ENCODE results near the gene PGLYRP3.

The PGLYRP3 gene

DNA sequence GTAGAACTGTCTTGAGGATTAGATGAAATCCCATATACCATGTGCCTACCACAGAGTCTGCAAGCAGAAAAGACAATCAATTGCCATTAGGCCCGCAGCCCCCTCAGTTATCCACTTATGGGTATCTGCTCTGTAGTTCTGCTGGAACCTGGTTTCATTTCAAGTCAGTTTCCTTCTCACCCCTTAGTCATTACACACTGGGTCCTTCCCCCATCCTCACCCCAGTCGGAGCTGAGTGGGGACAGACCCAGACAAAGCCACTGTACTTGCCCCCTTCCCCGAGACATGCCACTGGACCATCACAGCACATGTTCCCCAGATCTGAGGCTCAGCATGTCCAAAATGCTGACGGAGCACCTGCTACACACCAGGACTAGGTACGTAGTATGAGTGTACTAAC, 21.2 kb downstream of the PGLYRP3 start:
- H3K4me1 ChIP-seq (ENCODE audit: insufficient read depth, low read length): no peaks in the 10 kb centered on the region
- no peaks in the 10 kb centered on the region for H3K36me3 ChIP-seq (ENCODE audit: insufficient read depth, low read length)
- no peak overlapping the region for H2AFZ ChIP-seq (ENCODE audit: low read depth, low read length)
- no peak overlapping the region for H3K4me3 ChIP-seq (ENCODE audit: low read length)
- H3K9me3 ChIP-seq (ENCODE audit: low read length): no peaks in the 10 kb centered on the region
- H3K27me3 ChIP-seq (ENCODE audit: insufficient read depth, low read length): peaks cover 5% of the 10 kb centered on the region

DNA sequence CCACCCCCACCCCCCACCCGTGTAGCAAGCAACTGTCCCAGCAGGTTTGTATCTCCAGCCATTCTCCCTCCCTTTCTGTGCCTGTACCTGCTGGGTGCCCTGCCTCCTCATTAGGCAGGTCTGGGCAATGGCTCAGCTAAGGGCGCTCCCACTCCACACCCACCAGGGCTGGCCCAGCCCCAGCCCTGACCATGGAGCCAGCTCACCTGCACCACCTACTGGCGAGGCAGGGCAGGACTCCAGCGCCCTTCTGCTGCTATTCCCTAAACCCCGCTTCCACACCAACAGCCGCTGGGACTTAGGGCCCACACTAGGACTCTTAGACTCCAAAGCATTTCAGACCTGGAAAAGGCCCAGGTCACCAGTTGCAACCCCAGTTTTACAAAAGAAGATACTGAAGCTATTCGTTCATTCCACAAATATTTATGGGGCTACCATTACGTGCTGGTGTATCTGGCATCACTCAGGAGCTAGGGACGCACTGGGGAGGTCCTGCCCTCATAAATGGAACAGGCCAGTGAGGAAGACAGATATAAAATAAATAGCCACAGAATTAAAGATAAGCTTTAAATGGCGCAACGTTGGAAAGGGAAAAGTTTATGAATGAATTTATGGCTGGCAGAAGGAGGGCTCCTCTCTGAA, 24.0 kb downstream of the PGLYRP3 start:
- no peak overlapping the region for H2AFZ ChIP-seq (ENCODE audit: low read depth, low read length)

DNA sequence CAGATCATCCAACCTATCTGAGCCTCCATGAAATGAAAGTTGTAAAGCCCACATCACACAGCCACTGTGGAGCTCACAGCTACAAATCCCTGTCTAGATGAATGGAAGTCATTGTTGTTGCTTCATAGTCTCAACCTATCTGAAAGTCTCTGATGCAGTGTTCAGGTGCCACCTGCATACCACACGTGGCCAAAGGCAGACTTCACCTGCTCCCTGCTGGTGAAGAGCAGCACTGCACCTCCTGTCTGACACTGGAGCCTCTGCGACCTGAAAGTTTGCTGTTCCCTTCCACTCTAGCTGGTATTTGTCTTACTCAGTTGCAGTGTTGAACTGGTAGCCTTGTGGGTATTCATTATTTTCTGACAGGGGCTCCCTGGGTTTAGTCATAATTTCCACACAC, 34.9 kb downstream of the PGLYRP3 start:
- Histone ChIP-seq H3K36me3 (ENCODE audit: insufficient read depth, low read length) (no peaks in the 10 kb centered on the region), H3K4me1 (ENCODE audit: insufficient read depth, low read length) (no peaks in the 10 kb centered on the region), H3K9me3 (ENCODE audit: low read length) (no peaks in the 10 kb centered on the region), H3K27me3 (ENCODE audit: insufficient read depth, low read length) (peaks cover 2% of the 10 kb centered on the region), H2AFZ (ENCODE audit: low read depth, low read length) (no peak overlapping the region), H3K4me3 (ENCODE audit: low read length) (no peak overlapping the region)

More for the DNA sequence above, 24.0 kb downstream of the PGLYRP3 start:
- H3K36me3 ChIP-seq (ENCODE audit: insufficient read depth, low read length): no peaks in the 10 kb centered on the region
- H3K27me3 ChIP-seq (ENCODE audit: insufficient read depth, low read length): peaks cover under 1% of the 10 kb centered on the region
- no peaks in the 10 kb centered on the region for H3K9me3 ChIP-seq (ENCODE audit: low read length)
- H3K4me3 ChIP-seq (ENCODE audit: low read length): no peak overlapping the region
- H3K4me1 ChIP-seq (ENCODE audit: insufficient read depth, low read length): no peaks in the 10 kb centered on the region

DNA sequence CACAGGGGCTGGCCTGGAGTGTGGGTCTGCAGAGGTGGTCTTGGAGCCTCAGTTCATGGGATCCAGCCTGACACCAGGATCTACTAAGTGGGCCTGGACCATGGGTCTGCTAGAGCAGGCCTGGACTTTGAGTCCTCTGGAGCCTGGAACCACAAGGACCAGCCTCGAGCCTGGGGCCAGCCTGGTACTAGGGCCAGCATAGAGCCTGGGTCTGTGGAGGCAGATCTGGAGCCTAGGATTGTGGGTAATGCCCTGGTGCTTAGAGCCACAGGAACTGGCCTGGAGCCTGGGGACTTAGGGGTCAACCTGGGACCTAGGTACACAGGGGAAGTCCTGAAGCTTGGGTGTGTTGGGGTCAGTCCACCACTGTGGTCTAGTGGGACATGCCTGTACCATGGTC, 40.6 kb downstream of the PGLYRP3 start:
- H2AFZ ChIP-seq (ENCODE audit: low read depth, low read length): no peak overlapping the region
- H3K4me1 ChIP-seq (ENCODE audit: insufficient read depth, low read length): no peaks in the 10 kb centered on the region
- no peaks in the 10 kb centered on the region for H3K9me3 ChIP-seq (ENCODE audit: low read length)
- H3K36me3 ChIP-seq (ENCODE audit: insufficient read depth, low read length): no peaks in the 10 kb centered on the region
- peaks cover 2% of the 10 kb centered on the region for H3K27me3 ChIP-seq (ENCODE audit: insufficient read depth, low read length)
- H3K4me3 ChIP-seq (ENCODE audit: low read length): no peak overlapping the region

DNA sequence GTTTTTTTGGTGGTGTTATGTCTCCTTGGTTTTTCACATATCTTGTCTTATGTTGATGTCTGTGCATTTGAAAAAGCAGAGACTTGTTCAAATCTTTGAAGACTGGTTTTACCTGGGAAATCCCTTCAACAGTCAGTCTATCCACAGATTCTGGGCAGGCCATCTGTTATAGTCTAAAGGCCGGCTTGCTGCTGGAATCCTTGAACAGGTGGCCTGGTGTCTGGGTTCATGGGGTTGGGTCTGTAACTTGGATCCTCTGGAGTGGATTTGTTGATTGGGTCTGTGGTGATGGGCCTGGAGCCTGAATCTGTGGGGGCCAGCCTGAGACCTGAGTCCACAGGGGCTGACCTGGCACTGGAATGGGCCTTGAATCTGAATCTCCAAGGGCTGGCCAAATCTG, 41.0 kb downstream of the PGLYRP3 start:
- Histone ChIP-seq H3K36me3 (ENCODE audit: insufficient read depth, low read length) (no peaks in the 10 kb centered on the region), H3K9me3 (ENCODE audit: low read length) (no peaks in the 10 kb centered on the region), H3K4me1 (ENCODE audit: insufficient read depth, low read length) (no peaks in the 10 kb centered on the region), H2AFZ (ENCODE audit: low read depth, low read length) (no peak overlapping the region), H3K27me3 (ENCODE audit: insufficient read depth, low read length) (peaks cover 2% of the 10 kb centered on the region), H3K4me3 (ENCODE audit: low read length) (no peak overlapping the region)

DNA sequence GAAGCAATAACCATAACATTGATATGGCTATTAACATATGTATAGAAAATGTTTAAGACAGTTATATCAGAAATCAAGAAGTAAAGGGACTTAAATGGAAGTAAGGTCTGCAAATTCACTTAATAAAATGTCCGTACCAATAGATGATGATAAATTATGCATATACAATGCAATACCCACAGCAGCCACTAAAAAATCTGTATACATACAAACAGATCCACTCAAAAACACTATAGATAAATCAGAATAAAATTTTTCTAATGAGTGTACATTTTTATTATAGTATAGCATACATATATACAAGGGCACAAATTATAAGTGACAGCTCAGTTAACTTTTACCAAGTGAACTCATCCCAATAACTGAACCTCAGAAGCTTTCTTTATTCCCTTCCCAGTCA, 47.3 kb downstream of the PGLYRP3 start:
- Histone ChIP-seq H3K4me3 (ENCODE audit: low read length) (no peak overlapping the region), H3K4me1 (ENCODE audit: insufficient read depth, low read length) (no peaks in the 10 kb centered on the region), H3K9me3 (ENCODE audit: low read length) (no peaks in the 10 kb centered on the region), H3K36me3 (ENCODE audit: insufficient read depth, low read length) (no peaks in the 10 kb centered on the region), H3K27me3 (ENCODE audit: insufficient read depth, low read length) (peaks cover 23% of the 10 kb centered on the region), H2AFZ (ENCODE audit: low read depth, low read length) (no peak overlapping the region)

DNA sequence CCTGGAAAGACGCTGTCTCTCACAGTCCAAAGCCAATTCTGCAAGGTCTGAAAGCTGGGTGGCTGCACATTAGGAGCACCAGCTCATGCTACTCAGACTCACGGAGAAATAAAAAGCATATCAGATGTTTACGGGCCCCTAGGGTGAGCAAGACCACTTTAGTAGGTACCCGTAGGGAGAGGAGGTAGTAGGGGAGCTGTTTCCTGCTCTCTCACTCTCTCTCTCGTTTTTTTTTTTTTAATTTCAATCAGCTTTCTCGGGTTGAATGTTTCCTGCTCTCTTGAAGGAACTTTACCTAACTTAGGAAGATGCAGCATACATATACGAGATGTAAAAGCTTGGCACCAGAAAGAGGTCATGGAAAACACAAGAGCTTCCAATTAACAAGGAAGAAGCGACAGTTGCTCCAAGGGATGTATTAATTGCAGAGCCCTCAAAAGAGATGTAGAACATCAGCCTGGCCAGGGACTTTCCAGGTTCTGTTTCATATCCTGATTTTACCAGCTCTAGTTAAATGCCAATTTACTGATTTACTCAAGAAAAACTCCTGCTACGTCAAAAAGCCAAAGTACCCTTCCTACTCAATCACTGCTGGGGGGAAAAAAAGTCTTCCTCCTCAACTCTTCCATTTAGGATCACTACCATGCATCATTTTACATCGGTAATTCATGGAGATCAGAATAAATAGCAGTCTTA, 50.1 kb downstream of the PGLYRP3 start:
- H3K27me3 ChIP-seq (ENCODE audit: insufficient read depth, low read length): peaks cover 40% of the 10 kb centered on the region
- H3K9me3 ChIP-seq (ENCODE audit: low read length): no peaks in the 10 kb centered on the region
- H3K4me3 ChIP-seq (ENCODE audit: low read length): no peak overlapping the region
- H3K36me3 ChIP-seq (ENCODE audit: insufficient read depth, low read length): no peaks in the 10 kb centered on the region
- no peaks in the 10 kb centered on the region for H3K4me1 ChIP-seq (ENCODE audit: insufficient read depth, low read length)
- H2AFZ ChIP-seq (ENCODE audit: low read depth, low read length): no peak overlapping the region

DNA sequence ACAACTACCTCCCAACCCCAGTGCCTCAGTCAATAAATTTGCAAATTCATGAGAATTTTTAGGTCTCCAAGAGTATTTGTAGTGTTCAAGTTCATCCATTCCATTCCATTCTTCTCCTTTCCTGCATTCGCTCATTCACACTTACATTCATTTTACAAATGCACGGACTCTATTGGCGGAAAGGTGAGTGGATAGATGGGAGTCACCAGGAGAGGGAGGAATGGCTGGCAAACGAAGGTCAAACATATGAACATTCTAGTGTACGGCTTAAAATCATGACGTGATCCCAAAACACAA, 50.7 kb downstream of the PGLYRP3 start:
- Histone ChIP-seq H3K27me3 (ENCODE audit: insufficient read depth, low read length) (peaks cover 40% of the 10 kb centered on the region), H2AFZ (ENCODE audit: low read depth, low read length) (no peak overlapping the region), H3K4me1 (ENCODE audit: insufficient read depth, low read length) (no peaks in the 10 kb centered on the region), H3K36me3 (ENCODE audit: insufficient read depth, low read length) (no peaks in the 10 kb centered on the region), H3K9me3 (ENCODE audit: low read length) (no peaks in the 10 kb centered on the region), H3K4me3 (ENCODE audit: low read length) (no peak overlapping the region)

DNA sequence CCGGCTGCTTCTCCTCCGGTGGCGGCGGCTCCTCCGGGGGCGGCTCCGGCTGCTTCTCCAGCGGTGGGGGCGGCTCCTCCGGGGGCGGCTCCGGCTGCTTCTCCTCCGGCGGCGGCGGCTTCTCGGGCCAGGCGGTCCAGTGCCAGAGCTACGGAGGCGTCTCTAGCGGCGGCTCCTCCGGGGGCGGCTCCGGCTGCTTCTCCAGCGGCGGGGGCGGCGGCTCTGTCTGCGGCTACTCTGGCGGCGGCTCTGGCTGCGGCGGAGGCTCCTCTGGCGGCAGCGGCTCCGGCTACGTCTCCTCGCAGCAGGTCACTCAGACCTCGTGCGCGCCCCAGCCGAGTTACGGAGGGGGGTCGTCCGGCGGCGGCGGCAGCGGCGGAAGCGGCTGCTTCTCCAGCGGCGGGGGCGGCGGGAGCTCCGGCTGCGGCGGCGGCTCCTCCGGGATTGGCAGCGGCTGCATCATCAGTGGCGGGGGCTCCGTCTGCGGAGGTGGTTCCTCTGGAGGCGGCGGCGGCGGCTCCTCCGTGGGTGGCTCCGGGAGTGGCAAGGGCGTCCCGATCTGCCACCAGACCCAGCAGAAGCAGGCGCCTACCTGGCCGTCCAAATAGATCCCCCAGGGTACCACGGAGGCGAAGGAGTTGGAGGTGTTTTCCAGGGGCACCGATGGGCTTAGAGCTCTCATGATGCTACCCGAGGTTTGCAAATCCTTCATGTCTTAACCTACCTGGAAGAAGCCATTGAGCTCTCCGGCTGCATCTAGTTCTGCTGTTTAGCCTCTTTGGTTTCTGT, 51.3 kb downstream of the PGLYRP3 start:
- Histone ChIP-seq H2AFZ (ENCODE audit: low read depth, low read length) (no peak overlapping the region), H3K4me3 (ENCODE audit: low read length) (no peak overlapping the region), H3K36me3 (ENCODE audit: insufficient read depth, low read length) (no peaks in the 10 kb centered on the region), H3K9me3 (ENCODE audit: low read length) (no peaks in the 10 kb centered on the region), H3K4me1 (ENCODE audit: insufficient read depth, low read length) (no peaks in the 10 kb centered on the region), H3K27me3 (ENCODE audit: insufficient read depth, low read length) (peaks cover 40% of the 10 kb centered on the region)

DNA sequence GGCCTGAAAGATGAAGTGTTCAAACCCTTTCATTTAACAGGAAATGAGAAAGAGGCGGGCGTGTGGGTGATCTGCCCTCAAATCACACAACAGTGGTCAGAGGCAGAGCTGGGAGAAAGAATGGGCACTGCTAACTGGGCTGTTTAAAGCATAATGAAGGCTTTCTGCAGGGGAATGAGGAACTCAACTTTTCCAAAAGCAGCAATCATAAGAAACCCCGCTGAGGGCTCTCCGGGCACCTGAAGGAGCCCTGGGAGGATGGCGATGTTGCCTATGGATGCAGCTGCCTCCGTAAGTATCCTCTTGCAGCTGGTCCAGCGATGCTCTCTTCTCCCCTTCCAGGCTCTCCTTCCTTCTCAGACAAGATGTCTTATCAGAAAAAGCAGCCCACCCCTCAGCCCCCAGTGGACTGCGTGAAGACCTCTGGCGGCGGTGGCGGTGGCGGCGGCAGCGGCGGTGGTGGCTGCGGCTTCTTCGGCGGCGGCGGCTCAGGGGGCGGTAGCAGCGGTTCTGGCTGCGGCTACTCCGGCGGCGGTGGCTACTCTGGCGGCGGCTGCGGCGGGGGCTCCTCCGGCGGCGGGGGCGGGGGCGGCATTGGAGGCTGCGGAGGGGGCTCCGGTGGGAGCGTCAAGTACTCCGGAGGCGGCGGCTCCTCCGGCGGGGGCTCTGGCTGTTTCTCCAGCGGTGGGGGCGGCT, 52.0 kb downstream of the PGLYRP3 start:
- Histone ChIP-seq H3K36me3 (ENCODE audit: insufficient read depth, low read length) (no peaks in the 10 kb centered on the region), H3K4me1 (ENCODE audit: insufficient read depth, low read length) (no peaks in the 10 kb centered on the region), H2AFZ (ENCODE audit: low read depth, low read length) (no peak overlapping the region), H3K4me3 (ENCODE audit: low read length) (no peak overlapping the region), H3K9me3 (ENCODE audit: low read length) (no peaks in the 10 kb centered on the region), H3K27me3 (ENCODE audit: insufficient read depth, low read length) (peaks cover 40% of the 10 kb centered on the region)

DNA sequence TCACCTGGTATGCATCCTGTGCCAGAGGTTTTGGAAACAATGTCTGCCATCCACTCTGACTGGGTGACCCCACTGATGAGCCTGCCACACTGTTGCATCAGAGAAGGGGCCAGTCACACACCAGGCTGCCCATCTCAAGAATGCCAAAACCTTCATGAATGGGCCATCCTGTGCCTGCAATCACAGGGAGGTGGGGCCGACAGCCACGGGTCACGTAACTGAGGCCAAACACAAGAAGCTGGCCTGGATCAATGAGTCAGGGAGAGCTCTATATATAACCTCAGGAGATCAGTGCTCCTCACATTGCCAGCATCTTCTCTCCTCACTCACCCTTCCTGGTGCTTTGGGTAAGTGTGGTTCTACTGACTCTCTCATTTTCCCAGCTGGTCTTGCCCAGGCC, 53.4 kb downstream of the PGLYRP3 start, which contains the start of gene LORICRIN:
Gene LORICRIN (plus strand): TSS at position 301 of the 400 bp plus-strand sequence. CDS start 1,263 bp downstream, outside the sequence.
- Histone ChIP-seq H3K36me3 (ENCODE audit: insufficient read depth, low read length) (no peaks in the 10 kb centered on the region), H3K27me3 (ENCODE audit: insufficient read depth, low read length) (peaks cover 40% of the 10 kb centered on the region), H3K4me1 (ENCODE audit: insufficient read depth, low read length) (no peaks in the 10 kb centered on the region), H2AFZ (ENCODE audit: low read depth, low read length) (no peak within 1 kb of the TSS), H3K9me3 (ENCODE audit: low read length) (no peaks in the 10 kb centered on the region), H3K4me3 (ENCODE audit: low read length) (no peak within 1 kb of the TSS)

DNA sequence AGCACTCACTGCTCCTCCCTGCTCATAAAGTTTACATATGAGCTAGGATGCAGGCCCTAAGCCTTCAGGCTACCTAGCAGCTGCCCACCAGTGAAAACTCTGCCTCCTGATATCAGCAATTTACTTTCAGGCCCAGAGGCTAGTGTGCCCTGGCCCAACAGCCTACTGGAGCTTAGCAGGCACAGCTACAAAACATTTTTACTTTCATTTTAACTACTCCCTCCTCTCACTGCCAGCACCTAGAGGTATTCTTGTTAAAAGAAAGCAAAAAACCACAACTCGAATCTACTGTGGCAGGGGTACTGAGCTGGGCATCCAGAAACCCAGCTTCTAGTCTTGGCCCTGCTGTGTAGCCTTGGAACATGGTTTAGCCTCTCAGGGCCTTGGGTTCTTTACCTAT, 59.1 kb downstream of the PGLYRP3 start:
- no peak overlapping the region for H3K4me3 ChIP-seq (ENCODE audit: low read length)
- no peaks in the 10 kb centered on the region for H3K27me3 ChIP-seq (ENCODE audit: insufficient read depth, low read length)
- no peaks in the 10 kb centered on the region for H3K36me3 ChIP-seq (ENCODE audit: insufficient read depth, low read length)
- H3K9me3 ChIP-seq (ENCODE audit: low read length): no peaks in the 10 kb centered on the region
- H2AFZ ChIP-seq (ENCODE audit: low read depth, low read length): no peak overlapping the region
- H3K4me1 ChIP-seq (ENCODE audit: insufficient read depth, low read length): no peaks in the 10 kb centered on the region

DNA sequence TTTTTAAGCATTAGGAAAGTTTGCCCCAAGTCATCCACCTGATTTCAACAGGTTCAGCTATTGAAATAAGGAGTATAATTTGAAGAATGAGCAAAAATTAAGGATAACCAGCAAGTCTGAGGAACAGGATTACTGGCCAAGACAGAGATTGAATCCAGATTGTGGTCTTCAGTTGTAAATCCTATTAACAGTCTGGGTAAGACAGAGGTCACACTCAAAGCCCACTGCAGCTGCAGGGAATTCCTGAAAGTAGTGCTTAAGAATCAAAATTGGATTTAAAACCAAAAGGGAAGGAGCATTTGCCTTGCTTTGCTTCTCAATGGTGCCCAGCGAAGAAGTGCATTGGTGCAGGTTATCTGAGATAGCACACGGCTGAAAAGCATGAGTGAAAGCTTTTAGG, 59.7 kb downstream of the PGLYRP3 start:
- Histone ChIP-seq H3K36me3 (ENCODE audit: insufficient read depth, low read length) (no peaks in the 10 kb centered on the region), H3K4me3 (ENCODE audit: low read length) (no peak overlapping the region), H3K9me3 (ENCODE audit: low read length) (no peaks in the 10 kb centered on the region), H3K27me3 (ENCODE audit: insufficient read depth, low read length) (no peaks in the 10 kb centered on the region), H2AFZ (ENCODE audit: low read depth, low read length) (no peak overlapping the region), H3K4me1 (ENCODE audit: insufficient read depth, low read length) (no peaks in the 10 kb centered on the region)
